Endothelial cell of umbilical vein (primary cell): ENCODE results near the gene USP34.

ENCODE experiments used
- EZH2 ChIP-seq: IDR thresholded peaks from 2 replicates; pipeline ENCODE4 v1.6.1; 2012; ENCODE audit warnings: borderline replicate concordance, low read depth, mild to moderate bottlenecking, moderate library complexity, low read length, inconsistent platforms; ENCODE audit not compliant: severe bottlenecking
- FOS ChIP-seq: IDR thresholded peaks from 2 replicates; pipeline ENCODE4 v1.6.1; 2011; ENCODE audit warnings: mild to moderate bottlenecking, low read length, moderate library complexity, borderline replicate concordance; ENCODE audit not compliant: insufficient read depth
- GATA2 ChIP-seq: IDR thresholded peaks from 2 replicates; pipeline ENCODE4 v1.7.0; 2011; ENCODE audit warnings: low read depth, mild to moderate bottlenecking, moderate library complexity, mixed read lengths, low read length; ENCODE audit not compliant: insufficient read length, insufficient read depth
- JUN ChIP-seq: IDR thresholded peaks from 2 replicates; pipeline ENCODE4 v1.6.1; 2011; ENCODE audit warnings: borderline replicate concordance, low read depth; ENCODE audit not compliant: insufficient read length, insufficient read depth
- MYC ChIP-seq: IDR thresholded peaks from one replicate; pipeline ENCODE4 v1.6.1; 2011; ENCODE audit warnings: mild to moderate bottlenecking, low read depth, low read length
- POLR2A ChIP-seq: IDR thresholded peaks from 2 replicates; pipeline ENCODE4 v1.6.1; 2012; ENCODE audit warnings: low read depth, mild to moderate bottlenecking, control low read depth, low read length
- POLR2AphosphoS5 ChIP-seq: IDR thresholded peaks from 2 replicates; pipeline ENCODE4 v1.6.1; 2012; ENCODE audit warnings: low read depth, mild to moderate bottlenecking, control low read depth, low read length, moderate library complexity; ENCODE audit not compliant: insufficient read depth
- TF ChIP-seq, protein P1 (sequence below), 2 donors: IDR thresholded peaks; 1 replicate in 1 of 2; 2 replicates in 1 of 2; pipeline ENCODE4 v1.5.1; 2011; ENCODE audit warnings: low read length in 2 of 2, mild to moderate bottlenecking in 2 of 2, moderate library complexity in 2 of 2, control low read depth in 1 of 2, inconsistent platforms in 1 of 2, low read depth in 1 of 2; ENCODE audit not compliant: insufficient read depth in 1 of 2; ENCODE audit errors: extremely low read depth in 1 of 2
- TF ChIP-seq, protein P2 (sequence below): IDR thresholded peaks from 2 replicates; pipeline ENCODE4 v1.6.1; 2011; ENCODE audit not compliant: insufficient read depth, insufficient read length

DNA sequence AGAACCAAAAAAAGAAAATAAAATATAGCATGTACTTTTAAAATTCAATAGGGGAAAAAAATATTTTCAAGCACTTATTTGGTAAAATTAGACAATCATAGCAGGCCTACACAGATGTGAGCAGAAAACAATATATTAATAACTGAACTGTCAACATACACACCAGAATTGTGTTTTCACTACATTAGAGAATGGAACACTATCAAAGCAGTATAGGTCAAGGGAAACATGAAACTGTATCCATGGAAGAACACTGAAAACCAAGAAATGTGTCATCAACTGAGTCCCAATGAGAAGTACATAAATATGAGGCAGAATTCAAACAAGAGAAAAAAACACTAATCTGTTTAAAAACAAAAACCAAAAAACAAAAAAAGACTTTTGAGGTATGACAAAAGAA, 132.4 kb downstream of the USP34 start:
- TF ChIP-seq, protein P1, sequence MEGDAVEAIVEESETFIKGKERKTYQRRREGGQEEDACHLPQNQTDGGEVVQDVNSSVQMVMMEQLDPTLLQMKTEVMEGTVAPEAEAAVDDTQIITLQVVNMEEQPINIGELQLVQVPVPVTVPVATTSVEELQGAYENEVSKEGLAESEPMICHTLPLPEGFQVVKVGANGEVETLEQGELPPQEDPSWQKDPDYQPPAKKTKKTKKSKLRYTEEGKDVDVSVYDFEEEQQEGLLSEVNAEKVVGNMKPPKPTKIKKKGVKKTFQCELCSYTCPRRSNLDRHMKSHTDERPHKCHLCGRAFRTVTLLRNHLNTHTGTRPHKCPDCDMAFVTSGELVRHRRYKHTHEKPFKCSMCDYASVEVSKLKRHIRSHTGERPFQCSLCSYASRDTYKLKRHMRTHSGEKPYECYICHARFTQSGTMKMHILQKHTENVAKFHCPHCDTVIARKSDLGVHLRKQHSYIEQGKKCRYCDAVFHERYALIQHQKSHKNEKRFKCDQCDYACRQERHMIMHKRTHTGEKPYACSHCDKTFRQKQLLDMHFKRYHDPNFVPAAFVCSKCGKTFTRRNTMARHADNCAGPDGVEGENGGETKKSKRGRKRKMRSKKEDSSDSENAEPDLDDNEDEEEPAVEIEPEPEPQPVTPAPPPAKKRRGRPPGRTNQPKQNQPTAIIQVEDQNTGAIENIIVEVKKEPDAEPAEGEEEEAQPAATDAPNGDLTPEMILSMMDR (IDR thresholded peaks at IDR 0.05; ENCODE audit: extremely low read depth in 1 of 2, insufficient read depth in 1 of 2, low read depth in 1 of 2, low read length in 2 of 2) = no peak
- no peak for TF ChIP-seq POLR2A
- no peak for TF ChIP-seq MYC
- no peak for TF ChIP-seq POLR2AphosphoS5
- no peak for TF ChIP-seq EZH2
- TF ChIP-seq JUN = no peak
- TF ChIP-seq, protein P2, sequence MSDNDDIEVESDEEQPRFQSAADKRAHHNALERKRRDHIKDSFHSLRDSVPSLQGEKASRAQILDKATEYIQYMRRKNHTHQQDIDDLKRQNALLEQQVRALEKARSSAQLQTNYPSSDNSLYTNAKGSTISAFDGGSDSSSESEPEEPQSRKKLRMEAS = no peak
- no peak for TF ChIP-seq FOS
- TF ChIP-seq GATA2 = no peak
